HEK293 (cell line): ENCODE data around the gene TUNAR.

ENCODE experiments used
- CTCF ChIA-PET: fragments of 350-600 bp; formaldehyde crosslinking; extraction: SDS; loops from one replicate; lab custom pipeline; 2021; ENCODE audit warnings: antibody characterized with exemption; lab: Yijun Ruan, JAX
- POLR2A ChIA-PET: fragments of 300-600 bp; formaldehyde crosslinking; extraction: SDS; loops from one replicate; lab custom pipeline; 2020; ENCODE audit warnings: antibody characterized with exemption, inconsistent platforms; lab: Yijun Ruan, JAX
- H3K27ac ChIP-seq: fragments of 200-500 bp; sonication (Bioruptor generic); 2 replicates; pipeline ENCODE4 v1.5.1; 2014; ENCODE audit warnings: low read depth, low read length, control low read depth, inconsistent platforms; ENCODE audit errors: extremely low read depth
- H3K36me3 ChIP-seq, 2 experiments: fragments of 200-500 bp in 1 of 2; sonication (Bioruptor generic) in 1 of 2; 1 replicate in 1 of 2; 2 replicates in 1 of 2; pipeline ENCODE4 v1.5.1; 2014 to 2017; ENCODE audit warnings: inconsistent platforms in 2 of 2, low read length in 2 of 2; ENCODE audit not compliant: control insufficient read depth in 2 of 2, insufficient read depth in 1 of 2
- H3K4me1 ChIP-seq: fragments of 200-500 bp; sonication (Bioruptor generic); 2 replicates; pipeline ENCODE4 v1.5.1; 2014; ENCODE audit warnings: mild to moderate bottlenecking, low read length, inconsistent platforms; ENCODE audit not compliant: control insufficient read depth, insufficient read depth
- H3K4me3 ChIP-seq: 2 replicates; pipeline ENCODE4 v1.5.1; 2011; ENCODE audit warnings: low read depth, mild to moderate bottlenecking, control low read depth, low read length, moderate library complexity
- H3K9me3 ChIP-seq: fragments of 200-500 bp; sonication (Bioruptor generic); 2 replicates; pipeline ENCODE4 v1.5.1; 2014; ENCODE audit warnings: low read depth, low read length, inconsistent platforms; ENCODE audit not compliant: control insufficient read depth, insufficient read depth
- GLI2 ChIP-seq: fragments of 450-650 bp; formaldehyde crosslinking; IDR thresholded peaks from 2 replicates; pipeline ENCODE4; 2017; ENCODE audit warnings: missing biosample characterization, missing genetic modification characterization, low read depth, borderline replicate concordance
- KLF17 ChIP-seq: fragments of 450-650 bp; formaldehyde crosslinking; IDR thresholded peaks from 2 replicates; pipeline ENCODE4 v1.5.1; 2016; ENCODE audit warnings: missing biosample characterization, missing genetic modification characterization
- MYNN ChIP-seq: fragments of 450-650 bp; formaldehyde crosslinking; IDR thresholded peaks from 2 replicates; pipeline ENCODE4 v1.5.1; 2016; ENCODE audit warnings: missing biosample characterization, missing genetic modification characterization, borderline replicate concordance
- PRDM1 ChIP-seq: fragments of 450-650 bp; formaldehyde crosslinking; IDR thresholded peaks from 2 replicates; pipeline ENCODE4; 2016; ENCODE audit warnings: missing biosample characterization, missing genetic modification characterization
- SALL2 ChIP-seq: fragments of 450-650 bp; formaldehyde crosslinking; IDR thresholded peaks from 2 replicates; pipeline ENCODE4 v1.5.0; 2017; ENCODE audit warnings: missing biosample characterization, mild to moderate bottlenecking, missing genetic modification characterization, borderline replicate concordance
- SP7 ChIP-seq: fragments of 450-650 bp; formaldehyde crosslinking; IDR thresholded peaks from 2 replicates; pipeline ENCODE4 v1.5.1; 2016; ENCODE audit warnings: missing biosample characterization, missing genetic modification characterization
- YY1 ChIP-seq: fragments of 450-650 bp; formaldehyde crosslinking; IDR thresholded peaks from 2 replicates; pipeline ENCODE4 v1.5.1; 2018; ENCODE audit warnings: missing biosample characterization, missing genetic modification characterization
- ZBTB20 ChIP-seq: fragments of 450-650 bp; formaldehyde crosslinking; IDR thresholded peaks from 2 replicates; pipeline ENCODE4 v1.5.1; 2016; ENCODE audit warnings: missing biosample characterization, missing genetic modification characterization
- ZBTB21 ChIP-seq: fragments of 450-650 bp; formaldehyde crosslinking; IDR thresholded peaks from 2 replicates; pipeline ENCODE4 v1.5.1; 2017; ENCODE audit warnings: missing biosample characterization, missing genetic modification characterization
- ZFP37 ChIP-seq: fragments of 450-650 bp; formaldehyde crosslinking; IDR thresholded peaks from 2 replicates; pipeline ENCODE4 v1.5.1; 2016; ENCODE audit warnings: missing biosample characterization, missing genetic modification characterization
- ZNF157 ChIP-seq: fragments of 450-650 bp; formaldehyde crosslinking; IDR thresholded peaks from 2 replicates; pipeline ENCODE4 v1.5.1; 2016; ENCODE audit warnings: missing biosample characterization, missing genetic modification characterization
- ZNF175 ChIP-seq: fragments of 450-650 bp; formaldehyde crosslinking; IDR thresholded peaks from 2 replicates; pipeline ENCODE4 v1.5.1; 2016; ENCODE audit warnings: missing biosample characterization, missing genetic modification characterization
- ZNF311 ChIP-seq: fragments of 450-650 bp; formaldehyde crosslinking; IDR thresholded peaks from 2 replicates; pipeline ENCODE4 v1.5.1; 2017; ENCODE audit warnings: missing biosample characterization, missing genetic modification characterization, borderline replicate concordance
- ZNF354C ChIP-seq: fragments of 450-650 bp; formaldehyde crosslinking; IDR thresholded peaks from 2 replicates; pipeline ENCODE4 v1.5.1; 2016; ENCODE audit warnings: missing biosample characterization, missing genetic modification characterization, low read depth, borderline replicate concordance
- ZNF514 ChIP-seq: fragments of 450-650 bp; formaldehyde crosslinking; IDR thresholded peaks from 2 replicates; pipeline ENCODE4 v1.5.1; 2016; ENCODE audit warnings: missing biosample characterization, missing genetic modification characterization
- ZNF585B ChIP-seq: fragments of 450-650 bp; formaldehyde crosslinking; IDR thresholded peaks from 2 replicates; pipeline ENCODE4 v1.5.1; 2016; ENCODE audit warnings: missing biosample characterization, missing genetic modification characterization
- ZNF626 ChIP-seq: fragments of 450-650 bp; sonication (Bioruptor Pico); formaldehyde crosslinking; IDR thresholded peaks from 2 replicates; pipeline ENCODE4 v1.5.1; 2018; ENCODE audit warnings: missing biosample characterization, missing genetic modification characterization, inconsistent platforms
- ZNF76 ChIP-seq: fragments of 450-650 bp; formaldehyde crosslinking; IDR thresholded peaks from 2 replicates; pipeline ENCODE4; 2016; ENCODE audit warnings: low read depth, missing biosample characterization, missing genetic modification characterization, borderline replicate concordance
- ZSCAN16 ChIP-seq: fragments of 450-650 bp; formaldehyde crosslinking; IDR thresholded peaks from 2 replicates; pipeline ENCODE4 v1.5.1; 2016; ENCODE audit warnings: missing biosample characterization, missing genetic modification characterization
- TF ChIP-seq, protein P1 (sequence below): fragments of 450-650 bp; formaldehyde crosslinking; IDR thresholded peaks from 2 replicates; pipeline ENCODE4 v1.5.1; 2016; ENCODE audit warnings: missing biosample characterization, missing genetic modification characterization
- TF ChIP-seq, protein P2 (sequence below): fragments of 450-650 bp; formaldehyde crosslinking; IDR thresholded peaks from 2 replicates; pipeline ENCODE4 v1.5.1; 2016; ENCODE audit warnings: missing biosample characterization, missing genetic modification characterization
- TF ChIP-seq, protein P3 (sequence below): fragments of 450-650 bp; formaldehyde crosslinking; IDR thresholded peaks from 2 replicates; pipeline ENCODE4 v1.5.1; 2016; ENCODE audit warnings: missing biosample characterization, missing genetic modification characterization
- TF ChIP-seq, protein P4 (sequence below): fragments of 450-650 bp; formaldehyde crosslinking; IDR thresholded peaks from 2 replicates; pipeline ENCODE4 v1.5.1; 2016; ENCODE audit warnings: missing biosample characterization, missing genetic modification characterization

The TUNAR gene

GRCh38 chr14:95936041-95936440, 59.4 kb downstream of the TUNAR start:
- no peaks in the 10 kb centered on the region for H3K4me1 ChIP-seq
- POLR2A ChIA-PET = no interaction called here
- no peaks in the 10 kb centered on the region for H3K9me3 ChIP-seq
- no peaks in the 10 kb centered on the region for H3K36me3 ChIP-seq
- no peak overlapping the region for H3K27ac ChIP-seq
- TF ChIP-seq ZNF585B (tag by site-specific recombination) (no peak), SP7 (tag by site-specific recombination) (no peak), GLI2 (no peak), PRDM1 (tag by site-specific recombination) (no peak), ZBTB20 (tag by site-specific recombination) (no peak), ZBTB21 (tag by site-specific recombination) (no peak), YY1 (tag by site-specific recombination) (no peak), ZSCAN16 (tag by site-specific recombination) (no peak), MYNN (tag by site-specific recombination) (no peak), ZNF626 (tag by site-specific recombination) (no peak), ZNF514 (tag by site-specific recombination) (no peak), ZNF157 (no peak), ZNF354C (tag by site-specific recombination) (no peak), SALL2 (no peak), ZFP37 (tag by site-specific recombination) (no peak), ZNF311 (tag by site-specific recombination) (no peak)
- TF ChIP-seq, protein P1, sequence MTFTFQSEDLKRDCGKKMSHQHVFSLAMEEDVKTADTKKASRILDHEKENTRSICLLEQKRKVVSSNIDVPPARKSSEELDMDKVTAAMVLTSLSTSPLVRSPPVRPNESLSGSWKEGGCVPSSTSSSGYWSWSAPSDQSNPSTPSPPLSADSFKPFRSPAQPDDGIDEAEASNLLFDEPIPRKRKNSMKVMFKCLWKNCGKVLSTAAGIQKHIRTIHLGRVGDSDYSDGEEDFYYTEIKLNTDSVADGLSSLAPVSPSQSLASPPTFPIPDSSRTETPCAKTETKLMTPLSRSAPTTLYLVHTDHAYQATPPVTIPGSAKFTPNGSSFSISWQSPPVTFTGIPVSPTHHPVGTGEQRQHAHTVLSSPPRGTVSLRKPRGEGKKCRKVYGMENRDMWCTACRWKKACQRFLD (tag by site-specific recombination) = no peak
- TF ChIP-seq, protein P2, sequence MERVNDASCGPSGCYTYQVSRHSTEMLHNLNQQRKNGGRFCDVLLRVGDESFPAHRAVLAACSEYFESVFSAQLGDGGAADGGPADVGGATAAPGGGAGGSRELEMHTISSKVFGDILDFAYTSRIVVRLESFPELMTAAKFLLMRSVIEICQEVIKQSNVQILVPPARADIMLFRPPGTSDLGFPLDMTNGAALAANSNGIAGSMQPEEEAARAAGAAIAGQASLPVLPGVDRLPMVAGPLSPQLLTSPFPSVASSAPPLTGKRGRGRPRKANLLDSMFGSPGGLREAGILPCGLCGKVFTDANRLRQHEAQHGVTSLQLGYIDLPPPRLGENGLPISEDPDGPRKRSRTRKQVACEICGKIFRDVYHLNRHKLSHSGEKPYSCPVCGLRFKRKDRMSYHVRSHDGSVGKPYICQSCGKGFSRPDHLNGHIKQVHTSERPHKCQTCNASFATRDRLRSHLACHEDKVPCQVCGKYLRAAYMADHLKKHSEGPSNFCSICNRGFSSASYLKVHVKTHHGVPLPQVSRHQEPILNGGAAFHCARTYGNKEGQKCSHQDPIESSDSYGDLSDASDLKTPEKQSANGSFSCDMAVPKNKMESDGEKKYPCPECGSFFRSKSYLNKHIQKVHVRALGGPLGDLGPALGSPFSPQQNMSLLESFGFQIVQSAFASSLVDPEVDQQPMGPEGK (tag by site-specific recombination) = no peak
- TF ChIP-seq, protein P3, sequence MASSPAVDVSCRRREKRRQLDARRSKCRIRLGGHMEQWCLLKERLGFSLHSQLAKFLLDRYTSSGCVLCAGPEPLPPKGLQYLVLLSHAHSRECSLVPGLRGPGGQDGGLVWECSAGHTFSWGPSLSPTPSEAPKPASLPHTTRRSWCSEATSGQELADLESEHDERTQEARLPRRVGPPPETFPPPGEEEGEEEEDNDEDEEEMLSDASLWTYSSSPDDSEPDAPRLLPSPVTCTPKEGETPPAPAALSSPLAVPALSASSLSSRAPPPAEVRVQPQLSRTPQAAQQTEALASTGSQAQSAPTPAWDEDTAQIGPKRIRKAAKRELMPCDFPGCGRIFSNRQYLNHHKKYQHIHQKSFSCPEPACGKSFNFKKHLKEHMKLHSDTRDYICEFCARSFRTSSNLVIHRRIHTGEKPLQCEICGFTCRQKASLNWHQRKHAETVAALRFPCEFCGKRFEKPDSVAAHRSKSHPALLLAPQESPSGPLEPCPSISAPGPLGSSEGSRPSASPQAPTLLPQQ = no peak
- TF ChIP-seq, all 188 proteins: peak for 0
- CTCF ChIA-PET = no interaction called here
- no peak overlapping the region for H3K4me3 ChIP-seq

- Histone ChIP-seq H3K9me3 (no peaks in the 10 kb centered on the region), H3K27ac (no peak overlapping the region), H3K4me1 (no peaks in the 10 kb centered on the region), H3K4me3 (no peak overlapping the region), H3K36me3 (no peaks in the 10 kb centered on the region)
- no peak for TF ChIP-seq ZSCAN16 (tag by site-specific recombination)
- TF ChIP-seq ZNF311 (tag by site-specific recombination) = no peak
- no peak for TF ChIP-seq ZNF175 (tag by site-specific recombination)
- TF ChIP-seq KLF17 (tag by site-specific recombination) = no peak
- TF ChIP-seq ZNF76 = no peak
- TF ChIP-seq, protein P4, sequence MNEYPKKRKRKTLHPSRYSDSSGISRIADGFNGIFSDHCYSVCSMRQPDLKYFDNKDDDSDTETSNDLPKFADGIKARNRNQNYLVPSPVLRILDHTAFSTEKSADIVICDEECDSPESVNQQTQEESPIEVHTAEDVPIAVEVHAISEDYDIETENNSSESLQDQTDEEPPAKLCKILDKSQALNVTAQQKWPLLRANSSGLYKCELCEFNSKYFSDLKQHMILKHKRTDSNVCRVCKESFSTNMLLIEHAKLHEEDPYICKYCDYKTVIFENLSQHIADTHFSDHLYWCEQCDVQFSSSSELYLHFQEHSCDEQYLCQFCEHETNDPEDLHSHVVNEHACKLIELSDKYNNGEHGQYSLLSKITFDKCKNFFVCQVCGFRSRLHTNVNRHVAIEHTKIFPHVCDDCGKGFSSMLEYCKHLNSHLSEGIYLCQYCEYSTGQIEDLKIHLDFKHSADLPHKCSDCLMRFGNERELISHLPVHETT = no peak
- ChIA-PET CTCF (no interaction called here), POLR2A (no interaction called here)
Measured at GRCh38 chr14:95939335-95939734, 62.7 kb downstream of the TUNAR start.
